ENCODE data around the gene AFF1.
"Not testable (repeated sequence)": the region's sequence is repeated elsewhere in the genome, so short reads cannot be mapped to it uniquely, and the experiment has no call there.

AFF1 gene

GRCh38 chr4:87074121-87074488 lies 139.3 kb downstream of the AFF1 start:
- Histone ChIP-seq H3K9ac (ENCODE audit: low read length) (no peak overlapping the region), H3K27me3 (ENCODE audit: control insufficient read depth, insufficient read depth, low read length) (no peaks in the 10 kb centered on the region), H3K36me3 (ENCODE audit: control insufficient read depth, low read depth, low read length) (no peaks in the 10 kb centered on the region), H3K9me3 (ENCODE audit: control insufficient read depth, low read depth, low read length) (no peaks in the 10 kb centered on the region), H3K27ac (ENCODE audit: low read length) (no peak overlapping the region), H3K4me1 (ENCODE audit: control insufficient read depth, low read depth, low read length) (peaks cover 29% of the 10 kb centered on the region), H3K4me3 (ENCODE audit: low read length) (no peak overlapping the region)

- no peak overlapping the region for H3K4me3 ChIP-seq (ENCODE audit: low read length)
- no peaks in the 10 kb centered on the region for H3K36me3 ChIP-seq (ENCODE audit: control insufficient read depth, low read depth, low read length)
- peaks cover 29% of the 10 kb centered on the region for H3K4me1 ChIP-seq (ENCODE audit: control insufficient read depth, low read depth, low read length)
- no peak overlapping the region for H3K27ac ChIP-seq (ENCODE audit: low read length)
- no peaks in the 10 kb centered on the region for H3K9me3 ChIP-seq (ENCODE audit: control insufficient read depth, low read depth, low read length)
- H3K9ac ChIP-seq (ENCODE audit: low read length), result no peak overlapping the region
- no peaks in the 10 kb centered on the region for H3K27me3 ChIP-seq (ENCODE audit: control insufficient read depth, insufficient read depth, low read length)
Observed at GRCh38 chr4:87075876-87076275, 141.1 kb downstream of the AFF1 start.

GRCh38 chr4:87076690-87077358 lies 142.0 kb downstream of the AFF1 start:
- Histone ChIP-seq H3K9ac (ENCODE audit: low read length) (no peak overlapping the region), H3K9me3 (ENCODE audit: control insufficient read depth, low read depth, low read length) (no peaks in the 10 kb centered on the region), H3K4me3 (ENCODE audit: low read length) (no peak overlapping the region), H3K4me1 (ENCODE audit: control insufficient read depth, low read depth, low read length) (peaks cover 29% of the 10 kb centered on the region), H3K27me3 (ENCODE audit: control insufficient read depth, insufficient read depth, low read length) (no peaks in the 10 kb centered on the region), H3K36me3 (ENCODE audit: control insufficient read depth, low read depth, low read length) (no peaks in the 10 kb centered on the region), H3K27ac (ENCODE audit: low read length) (no peak overlapping the region)

- no peaks in the 10 kb centered on the region for H3K36me3 ChIP-seq (ENCODE audit: control insufficient read depth, low read depth, low read length)
- H3K9ac ChIP-seq (ENCODE audit: low read length), result no peak overlapping the region
- no peaks in the 10 kb centered on the region for H3K9me3 ChIP-seq (ENCODE audit: control insufficient read depth, low read depth, low read length)
- H3K27ac ChIP-seq (ENCODE audit: low read length), result no peak overlapping the region
- no peaks in the 10 kb centered on the region for H3K27me3 ChIP-seq (ENCODE audit: control insufficient read depth, insufficient read depth, low read length)
- H3K4me1 ChIP-seq (ENCODE audit: control insufficient read depth, low read depth, low read length), result peaks cover 25% of the 10 kb centered on the region
- H3K4me3 ChIP-seq (ENCODE audit: low read length), result no peak overlapping the region
Observed at GRCh38 chr4:87077914-87078585, 143.2 kb downstream of the AFF1 start.

GRCh38 chr4:87078987-87079486 lies 144.2 kb downstream of the AFF1 start:
- Histone ChIP-seq H3K27ac (ENCODE audit: low read length) (no peak overlapping the region), H3K4me3 (ENCODE audit: low read length) (no peak overlapping the region), H3K9ac (ENCODE audit: low read length) (no peak overlapping the region), H3K36me3 (ENCODE audit: control insufficient read depth, low read depth, low read length) (peaks cover 3% of the 10 kb centered on the region), H3K9me3 (ENCODE audit: control insufficient read depth, low read depth, low read length) (no peaks in the 10 kb centered on the region), H3K4me1 (ENCODE audit: control insufficient read depth, low read depth, low read length) (peaks cover 15% of the 10 kb centered on the region), H3K27me3 (ENCODE audit: control insufficient read depth, insufficient read depth, low read length) (no peaks in the 10 kb centered on the region)

GRCh38 chr4:87079967-87080366 lies 145.2 kb downstream of the AFF1 start:
- no peaks in the 10 kb centered on the region for H3K9me3 ChIP-seq (ENCODE audit: control insufficient read depth, low read depth, low read length)
- H3K4me3 ChIP-seq (ENCODE audit: low read length), result no peak overlapping the region
- peaks cover 9% of the 10 kb centered on the region for H3K4me1 ChIP-seq (ENCODE audit: control insufficient read depth, low read depth, low read length)
- peaks cover 4% of the 10 kb centered on the region for H3K36me3 ChIP-seq (ENCODE audit: control insufficient read depth, low read depth, low read length)
- no peak overlapping the region for H3K27ac ChIP-seq (ENCODE audit: low read length)
- H3K27me3 ChIP-seq (ENCODE audit: control insufficient read depth, insufficient read depth, low read length), result no peaks in the 10 kb centered on the region
- no peak overlapping the region for H3K9ac ChIP-seq (ENCODE audit: low read length)

- Histone ChIP-seq H3K4me1 (ENCODE audit: control insufficient read depth, low read depth, low read length) (peaks cover 9% of the 10 kb centered on the region), H3K27me3 (ENCODE audit: control insufficient read depth, insufficient read depth, low read length) (no peaks in the 10 kb centered on the region), H3K9me3 (ENCODE audit: control insufficient read depth, low read depth, low read length) (no peaks in the 10 kb centered on the region)
Observed at GRCh38 chr4:87080462-87080861, 145.7 kb downstream of the AFF1 start.

GRCh38 chr4:87081826-87082225 lies 147.0 kb downstream of the AFF1 start:
- no peaks in the 10 kb centered on the region for H3K27me3 ChIP-seq (ENCODE audit: control insufficient read depth, insufficient read depth, low read length)
- no peak overlapping the region for H3K4me3 ChIP-seq (ENCODE audit: low read length)
- peaks cover 4% of the 10 kb centered on the region for H3K36me3 ChIP-seq (ENCODE audit: control insufficient read depth, low read depth, low read length)
- no peak overlapping the region for H3K27ac ChIP-seq (ENCODE audit: low read length)
- peaks cover 9% of the 10 kb centered on the region for H3K4me1 ChIP-seq (ENCODE audit: control insufficient read depth, low read depth, low read length)
- no peak overlapping the region for H3K9ac ChIP-seq (ENCODE audit: low read length)
- no peaks in the 10 kb centered on the region for H3K9me3 ChIP-seq (ENCODE audit: control insufficient read depth, low read depth, low read length)

More at GRCh38 chr4:87080462-87080861, 145.7 kb downstream of the AFF1 start:
- peaks cover 4% of the 10 kb centered on the region for H3K36me3 ChIP-seq (ENCODE audit: control insufficient read depth, low read depth, low read length)
- H3K4me3 ChIP-seq (ENCODE audit: low read length), result no peak overlapping the region
- no peak overlapping the region for H3K9ac ChIP-seq (ENCODE audit: low read length)
- no peak overlapping the region for H3K27ac ChIP-seq (ENCODE audit: low read length)

GRCh38 chr4:87085732-87086131 lies 150.9 kb downstream of the AFF1 start:
- H3K9ac ChIP-seq (ENCODE audit: low read length); H3K27me3 ChIP-seq (ENCODE audit: control insufficient read depth, insufficient read depth, low read length); H3K9me3 ChIP-seq (ENCODE audit: control insufficient read depth, low read depth, low read length); H3K27ac ChIP-seq (ENCODE audit: low read length); H3K4me1 ChIP-seq (ENCODE audit: control insufficient read depth, low read depth, low read length); H3K36me3 ChIP-seq (ENCODE audit: control insufficient read depth, low read depth, low read length); H3K4me3 ChIP-seq (ENCODE audit: low read length): not testable (repeated sequence)

GRCh38 chr4:87086143-87086805 lies 151.5 kb downstream of the AFF1 start:
- Histone ChIP-seq H3K4me3 (ENCODE audit: low read length) (no peak overlapping the region), H3K9ac (ENCODE audit: low read length) (no peak overlapping the region), H3K27ac (ENCODE audit: low read length) (no peak overlapping the region), H3K9me3 (ENCODE audit: control insufficient read depth, low read depth, low read length) (no peaks in the 10 kb centered on the region), H3K36me3 (ENCODE audit: control insufficient read depth, low read depth, low read length) (peaks cover 9% of the 10 kb centered on the region), H3K4me1 (ENCODE audit: control insufficient read depth, low read depth, low read length) (no peaks in the 10 kb centered on the region), H3K27me3 (ENCODE audit: control insufficient read depth, insufficient read depth, low read length) (no peaks in the 10 kb centered on the region)

- Histone ChIP-seq H3K9ac (ENCODE audit: low read length) (no peak overlapping the region), H3K27ac (ENCODE audit: low read length) (no peak overlapping the region), H3K4me3 (ENCODE audit: low read length) (no peak overlapping the region), H3K27me3 (ENCODE audit: control insufficient read depth, insufficient read depth, low read length) (no peaks in the 10 kb centered on the region), H3K36me3 (ENCODE audit: control insufficient read depth, low read depth, low read length) (peaks cover 9% of the 10 kb centered on the region), H3K9me3 (ENCODE audit: control insufficient read depth, low read depth, low read length) (no peaks in the 10 kb centered on the region), H3K4me1 (ENCODE audit: control insufficient read depth, low read depth, low read length) (no peaks in the 10 kb centered on the region)
Observed at GRCh38 chr4:87087015-87087414, 152.2 kb downstream of the AFF1 start.

Measured in iPS-18a (cell line).